DMS 273 (cell line): ENCODE measurements around the gene CMTM4.
"Not testable (repeated sequence)": the region's sequence is repeated elsewhere in the genome, so short reads cannot be mapped to it uniquely, and the experiment has no call there.

Experiments
- DNase-seq: peaks from one replicate; lab custom pipeline; 2025; ENCODE audit not compliant: unreplicated experiment; lab: John Stamatoyannopoulos, UW

CMTM4 gene

GRCh38 chr16:66705790-66706505 lies 9.4 kb upstream of the CMTM4 start:
- DNase-seq: no peak

DNA sequence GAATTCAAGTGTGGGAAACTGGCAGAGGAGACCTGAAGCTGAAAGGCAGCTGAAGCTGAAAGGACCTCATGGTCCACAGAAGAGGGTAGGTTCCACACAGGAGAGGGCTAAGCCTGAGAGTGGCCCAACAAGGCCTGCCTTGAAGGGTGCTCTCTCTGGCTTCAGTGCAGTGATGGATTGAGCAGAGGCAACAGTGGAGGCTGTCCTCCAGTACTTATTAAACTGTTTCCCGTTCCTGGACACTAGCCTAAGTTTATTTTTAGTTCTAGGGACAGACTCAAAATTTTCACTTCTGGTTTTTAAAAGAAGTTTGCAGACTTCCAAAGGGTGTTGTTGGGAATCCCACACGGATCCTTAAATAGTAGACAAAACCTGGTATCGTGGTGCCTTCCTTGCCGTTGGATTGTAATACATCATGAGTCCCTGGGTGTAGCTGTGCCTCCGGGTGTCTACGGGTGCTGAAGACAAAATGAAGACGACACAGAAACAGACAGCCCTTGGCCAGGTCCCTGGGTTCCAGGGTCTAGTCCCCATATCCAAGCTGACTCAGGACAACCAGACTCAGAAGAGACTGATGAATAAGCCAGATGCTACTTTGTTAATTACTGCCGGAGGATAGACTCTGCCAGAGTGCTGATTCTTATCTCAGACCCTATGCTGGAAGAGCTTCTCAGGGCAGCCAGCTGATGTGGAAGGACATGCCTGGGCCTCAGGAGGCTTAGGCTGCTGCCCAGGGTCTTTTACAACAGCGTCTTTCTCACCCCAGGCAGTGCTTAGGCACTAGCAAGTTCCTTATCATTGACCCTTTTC lies 7.1 kb upstream of the CMTM4 start:
- DNase-seq: peak; percentile 77

GRCh38 chr16:66701516-66701915 lies 5.0 kb upstream of the CMTM4 start:
- no peak for DNase-seq

GRCh38 chr16:66701026-66701425 lies 4.5 kb upstream of the CMTM4 start:
- DNase-seq: no peak

DNA sequence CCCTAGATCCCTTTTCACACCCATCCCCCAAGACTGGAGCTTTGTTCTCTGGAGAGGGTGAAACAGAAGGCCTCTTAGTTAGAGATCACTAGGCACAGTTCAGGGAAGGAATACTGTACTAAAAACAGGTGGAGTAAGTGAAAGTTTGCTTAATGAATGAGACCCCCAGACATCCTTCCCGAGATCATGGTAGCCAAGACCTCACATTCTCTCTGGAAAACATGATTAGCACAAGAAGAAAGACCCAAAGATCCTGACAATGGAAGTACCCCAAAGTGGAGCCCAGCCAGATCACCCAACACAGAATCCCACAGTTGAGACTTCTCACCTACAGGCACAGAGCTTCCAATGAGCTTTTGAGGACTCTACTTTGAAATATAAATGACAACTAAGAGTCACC lies 3.4 kb upstream of the CMTM4 start:
- no peak for DNase-seq

- no peak for DNase-seq
Measured at GRCh38 chr16:66698046-66698445, 1.5 kb upstream of the CMTM4 start.

GRCh38 chr16:66695935-66696668 lies 441 bp downstream of the CMTM4 start:
- no peak for DNase-seq

DNA sequence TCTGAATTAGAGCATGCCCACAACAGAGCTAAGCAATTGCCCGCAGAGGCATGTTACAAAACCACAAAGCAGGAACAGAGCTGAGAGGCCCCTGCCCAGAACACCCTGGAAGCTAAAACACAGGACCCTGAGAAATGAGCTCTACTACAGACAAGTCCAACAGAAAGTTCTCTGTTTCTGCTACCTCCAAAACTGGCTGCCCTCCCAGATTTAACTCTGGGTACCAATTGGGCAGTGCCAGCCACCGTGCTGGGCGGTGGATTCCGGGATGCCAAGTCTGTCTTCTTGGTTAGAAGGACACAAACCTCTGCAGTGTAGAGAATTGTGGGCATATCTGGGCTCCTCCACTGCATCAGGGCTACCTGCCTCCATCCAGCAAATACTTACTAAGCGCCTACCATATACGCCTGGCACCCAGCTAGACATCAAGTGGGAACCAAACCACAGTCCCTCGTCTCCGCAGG lies 1.0 kb downstream of the CMTM4 start:
- peak; percentile 44 for DNase-seq

- no peak for DNase-seq
Measured at GRCh38 chr16:66693149-66693548, 3.4 kb downstream of the CMTM4 start.

- DNase-seq: no peak
Measured at GRCh38 chr16:66692341-66692740, 4.2 kb downstream of the CMTM4 start.

- no peak for DNase-seq
Measured at GRCh38 chr16:66691234-66691633, 5.3 kb downstream of the CMTM4 start.

DNA sequence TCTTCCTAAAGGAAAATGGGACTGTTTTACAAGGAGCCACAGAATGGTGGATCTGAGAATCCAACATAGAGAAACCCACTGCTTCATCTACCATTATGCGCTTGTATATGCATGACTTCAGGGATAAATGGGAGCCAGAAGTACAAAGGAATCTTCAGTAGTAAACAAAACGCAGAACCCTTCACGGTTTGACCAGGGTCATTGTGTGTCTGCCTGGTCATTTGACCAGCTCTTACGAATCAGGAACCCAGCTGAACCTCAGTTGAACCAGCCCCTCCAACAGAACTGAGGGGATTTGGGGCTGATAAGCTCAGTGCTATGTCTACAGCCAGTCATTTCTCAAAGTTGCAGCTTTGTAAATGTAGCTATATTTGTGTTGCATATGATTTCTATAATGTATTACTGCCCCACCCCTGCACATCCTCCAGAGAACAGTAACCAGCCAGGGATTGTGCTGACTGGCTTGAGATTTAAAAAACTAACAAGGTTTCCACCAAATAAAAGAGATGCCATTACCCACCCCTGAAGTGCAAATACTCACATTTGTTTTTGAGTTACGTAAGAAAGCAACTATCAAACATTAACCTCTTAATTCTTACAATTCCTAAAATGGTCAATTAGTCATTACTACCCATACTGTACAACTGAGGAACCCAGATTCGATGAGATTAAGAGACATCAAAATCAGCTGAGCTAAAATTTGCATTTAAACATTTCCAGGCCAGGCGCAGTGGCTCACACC lies 6.3 kb downstream of the CMTM4 start:
- no peak for DNase-seq

GRCh38 chr16:66689282-66689681 lies 7.3 kb downstream of the CMTM4 start:
- no peak for DNase-seq

DNA sequence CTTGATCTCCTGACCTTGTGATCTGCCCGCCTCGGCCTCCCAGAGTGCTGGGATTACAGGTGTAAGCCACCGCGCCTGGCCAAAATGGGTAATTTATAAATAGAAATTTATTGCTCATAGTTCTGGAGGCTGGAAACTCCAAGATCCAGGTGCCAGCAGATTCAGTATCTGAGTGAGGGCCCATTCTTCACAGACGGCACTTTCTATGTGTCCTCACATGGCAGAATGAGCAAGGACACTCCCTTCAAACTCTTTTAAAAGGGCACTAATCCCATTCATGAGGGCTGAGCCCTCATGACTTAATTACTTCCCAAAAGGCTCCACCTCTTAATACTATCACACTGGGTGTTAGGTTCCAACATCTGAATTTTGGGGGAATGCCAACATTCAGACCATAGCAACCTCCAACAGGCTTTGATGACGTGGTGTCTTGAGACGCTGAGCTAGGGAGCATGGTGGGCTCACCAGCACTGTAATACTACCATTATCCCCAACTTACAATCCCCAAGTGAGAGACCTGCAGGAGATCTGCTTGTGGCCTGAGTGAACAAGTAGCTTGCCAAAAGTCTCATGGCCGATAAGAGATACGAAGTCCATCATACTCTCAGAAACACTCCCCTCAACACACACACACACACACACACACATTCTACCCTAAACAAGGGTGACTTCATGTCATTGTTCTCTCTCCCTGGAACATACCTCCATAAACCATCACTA lies 8.5 kb downstream of the CMTM4 start:
- DNase-seq: peak; percentile 53

DNA sequence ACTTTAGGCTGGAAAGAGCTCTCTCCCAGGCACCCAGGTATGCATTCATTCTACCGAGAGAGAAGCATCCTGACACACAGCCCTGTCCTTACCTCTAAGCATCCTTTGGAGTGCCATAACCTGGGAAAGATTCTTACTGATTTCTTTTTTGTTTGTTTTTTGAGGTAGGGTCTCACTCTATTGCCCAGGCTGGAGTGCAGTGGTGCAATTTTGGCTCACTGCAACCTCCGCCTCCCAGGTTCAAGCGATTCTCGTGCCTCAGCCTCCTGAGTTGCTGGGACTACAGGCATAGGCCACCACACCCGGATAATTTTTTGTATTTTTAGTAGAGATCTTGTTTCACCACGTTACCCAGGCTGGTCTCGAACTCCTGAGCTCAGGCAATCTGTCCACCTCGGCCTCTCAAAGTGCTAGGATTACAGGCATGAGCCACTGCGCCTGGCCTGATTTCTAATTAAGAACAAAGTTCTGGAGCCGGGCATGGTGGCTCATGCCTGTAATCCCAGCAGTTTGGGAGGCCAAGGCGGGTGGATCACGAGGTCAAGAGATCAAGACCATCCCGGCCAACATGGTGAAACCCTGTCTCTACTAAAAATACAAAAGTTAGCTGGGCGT lies 10.9 kb downstream of the CMTM4 start:
- DNase-seq: not testable (repeated sequence)

- DNase-seq: no peak
Measured at GRCh38 chr16:66682271-66682670, 14.3 kb downstream of the CMTM4 start.

GRCh38 chr16:66681676-66682075 lies 14.9 kb downstream of the CMTM4 start:
- no peak for DNase-seq

DNA sequence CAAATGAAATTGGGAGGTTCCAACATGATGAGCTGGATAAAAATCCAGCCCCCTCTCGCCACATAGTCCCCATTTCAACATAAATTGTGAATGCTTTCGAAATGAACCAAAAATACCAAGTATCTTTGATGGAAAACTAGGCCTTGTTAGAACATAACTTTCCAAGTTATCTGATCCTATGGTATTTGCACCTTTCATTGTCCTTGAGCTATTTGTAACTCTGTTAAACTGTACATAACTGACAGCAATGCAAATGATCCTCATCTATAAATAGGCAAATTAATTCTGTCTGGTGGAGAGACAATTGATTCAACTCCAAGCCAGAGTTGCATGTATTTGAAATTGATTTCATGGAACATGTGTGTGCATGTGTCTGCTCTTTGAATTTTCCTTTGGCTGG lies 18.2 kb downstream of the CMTM4 start:
- DNase-seq: no peak

DNA sequence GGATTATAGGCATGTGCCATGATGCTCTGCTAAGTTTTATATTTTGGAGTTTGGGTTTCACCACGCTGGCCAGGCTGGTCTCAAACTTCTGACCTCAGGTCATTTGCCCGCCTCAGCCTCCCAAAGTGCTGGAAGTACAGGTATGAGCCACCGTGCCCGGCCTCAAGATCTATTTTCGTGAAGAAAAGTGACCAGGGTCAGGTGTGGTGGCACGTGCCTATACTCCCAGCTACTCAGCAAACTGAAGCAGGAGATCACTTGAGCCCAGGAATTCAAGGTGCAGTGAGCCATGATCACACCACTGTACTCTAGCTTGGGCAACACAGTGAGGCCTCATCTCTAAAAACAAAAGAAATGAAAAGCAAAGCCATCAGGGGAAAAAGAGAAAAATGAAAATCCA lies 18.7 kb downstream of the CMTM4 start:
- no peak for DNase-seq

- no peak for DNase-seq
Measured at GRCh38 chr16:66677179-66677578, 19.4 kb downstream of the CMTM4 start.
